Measurements from ENCODE around the gene BANP.
"Not testable (repeated sequence)": the region's sequence is repeated elsewhere in the genome, so short reads cannot be mapped to it uniquely, and the experiment has no call there.

DNA sequence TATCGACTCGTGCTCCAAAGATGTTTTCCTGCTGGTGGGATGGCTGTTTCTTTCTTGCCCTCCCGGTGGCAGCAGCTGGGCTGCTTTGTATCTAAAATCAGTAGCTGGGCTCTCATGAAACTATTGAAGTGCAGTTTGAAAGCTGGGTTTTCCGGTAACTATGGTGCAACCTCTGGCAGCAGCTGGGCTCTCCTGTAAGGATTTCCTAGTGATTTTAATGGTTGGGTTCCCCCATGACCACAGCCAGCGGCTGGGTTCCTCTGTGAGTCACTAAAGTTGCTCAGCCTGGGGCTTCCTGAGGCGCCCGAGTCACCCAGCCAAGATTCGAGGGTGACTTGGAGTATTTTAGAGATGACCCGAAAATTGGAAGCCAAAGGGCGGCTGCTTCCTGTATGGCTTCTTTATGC is 73.9 kb downstream of the BANP start:
- not testable (repeated sequence) for TF ChIP-seq POLR2A, CTCF (IDR thresholded peaks at IDR 0.05)
